HEK293 (cell line): ENCODE measurements around the gene ZNF548.

ENCODE experiments used
- CTCF ChIP-seq: fragments of 450-650 bp; formaldehyde crosslinking; IDR thresholded peaks from 2 replicates; pipeline ENCODE4 v1.5.1; 2016; ENCODE audit warnings: missing biosample characterization, missing genetic modification characterization
- ELK4 ChIP-seq: IDR thresholded peaks from 2 replicates; pipeline ENCODE4 v1.6.1; 2011; ENCODE audit warnings: mild to moderate bottlenecking, low read depth, low read length, borderline replicate concordance
- REST ChIP-seq: fragments of 450-650 bp; formaldehyde crosslinking; IDR thresholded peaks from 2 replicates; pipeline ENCODE4 v1.5.1; 2016; ENCODE audit warnings: missing biosample characterization, missing genetic modification characterization
- SALL2 ChIP-seq: fragments of 450-650 bp; formaldehyde crosslinking; IDR thresholded peaks from 2 replicates; pipeline ENCODE4 v1.5.0; 2017; ENCODE audit warnings: missing biosample characterization, mild to moderate bottlenecking, missing genetic modification characterization, borderline replicate concordance
- YY1 ChIP-seq: fragments of 450-650 bp; formaldehyde crosslinking; IDR thresholded peaks from 2 replicates; pipeline ENCODE4 v1.5.1; 2018; ENCODE audit warnings: missing biosample characterization, missing genetic modification characterization
- ZBTB10 ChIP-seq: fragments of 450-650 bp; formaldehyde crosslinking; IDR thresholded peaks from 2 replicates; pipeline ENCODE4 v1.5.1; 2016; ENCODE audit warnings: missing biosample characterization, missing genetic modification characterization
- ZBTB48 ChIP-seq: fragments of 450-650 bp; formaldehyde crosslinking; IDR thresholded peaks from 2 replicates; pipeline ENCODE4 v1.5.1; 2016; ENCODE audit warnings: missing biosample characterization, missing genetic modification characterization
- ZBTB7A ChIP-seq: fragments of 450-650 bp; formaldehyde crosslinking; IDR thresholded peaks from 2 replicates; pipeline ENCODE4 v1.5.1; 2016; ENCODE audit warnings: low read depth, missing biosample characterization, missing genetic modification characterization
- ZNF138 ChIP-seq: fragments of 450-650 bp; formaldehyde crosslinking; IDR thresholded peaks from 2 replicates; pipeline ENCODE4 v1.5.1; 2016; ENCODE audit warnings: missing biosample characterization, missing genetic modification characterization, borderline replicate concordance
- ZNF26 ChIP-seq: fragments of 450-650 bp; formaldehyde crosslinking; IDR thresholded peaks from 2 replicates; pipeline ENCODE4 v1.5.1; 2016; ENCODE audit warnings: missing biosample characterization, missing genetic modification characterization

GRCh38 chr19:57406516-57407123 is 17.0 kb downstream of the ZNF548 start:
- TF ChIP-seq YY1 (tag by site-specific recombination) (no peak), ELK4 (no peak), CTCF (tag by site-specific recombination) (peak; percentile 70), ZBTB10 (no peak; the same call in 1 of the 2 replicates), ZNF138 (tag by site-specific recombination) (no peak), REST (tag by site-specific recombination) (no peak), ZNF26 (tag by site-specific recombination) (no peak), ZBTB48 (no peak), ZBTB7A (tag by site-specific recombination) (no peak), SALL2 (tag by site-specific recombination) (no peak)
